IMR-90 (cell line): ENCODE results near the gene PAX9. TPM values are rescaled to one million over a fixed set of nuclear protein-coding genes. Genes with fewer than 3 reads are reported as not detected.

Experiments used
- ATAC-seq: fragments of 200-7000 bp; cut with Tn5 transposase; 2 replicates; pipeline ENCODE4 v1.9.1; 2020; ENCODE audit warnings: low read depth, mild to moderate bottlenecking, moderate library complexity
- BruUV-seq: library from RNA; stranded (reverse); fragments of 400-500 nt; replicated peaks from 2 replicates; lab custom pipeline; 2021; lab: Mats Ljungman, UMichigan
- CTCF ChIA-PET: fragments of 300-600 bp; formaldehyde crosslinking; extraction: SDS; loops from one replicate; lab custom pipeline; 2021; ENCODE audit warnings: antibody characterized with exemption; lab: Yijun Ruan, JAX
- POLR2A ChIA-PET: fragments of 300-600 bp; sonication (Branson Sonifier 250); formaldehyde crosslinking; loops from one replicate; lab custom pipeline; 2022; ENCODE audit warnings: antibody characterized with exemption; ENCODE audit not compliant: unreplicated experiment; lab: Charles Lee
- DNase-seq: peaks from one replicate; pipeline ENCODE4 v3.0.0; 2013
- H2AFZ ChIP-seq: replicated peaks from 2 replicates; pipeline ENCODE3; 2013; ENCODE audit warnings: low read length, mild to moderate bottlenecking; ENCODE audit not compliant: poor library complexity
- H2AK5ac ChIP-seq: 2 replicates; pipeline ENCODE4 v1.6.1; 2013; ENCODE audit warnings: low read depth, low read length, inconsistent platforms
- H2AK9ac ChIP-seq: replicated peaks from 2 replicates; pipeline ENCODE3; 2013; ENCODE audit warnings: mild to moderate bottlenecking, low read depth, low read length, moderate library complexity; ENCODE audit not compliant: poor library complexity
- H2BK120ac ChIP-seq: 2 replicates; pipeline ENCODE4 v1.6.1; 2013; ENCODE audit warnings: low read depth, low read length, inconsistent platforms
- H2BK15ac ChIP-seq: 3 replicates; pipeline ENCODE4 v1.6.1; 2013; ENCODE audit warnings: low read depth, low read length, inconsistent platforms
- H2BK20ac ChIP-seq: 2 replicates; pipeline ENCODE4 v1.6.1; 2013; ENCODE audit warnings: low read depth, mild to moderate bottlenecking, inconsistent platforms, low read length, moderate library complexity
- H2BK5ac ChIP-seq: 2 replicates; pipeline ENCODE4 v1.6.1; 2013; ENCODE audit warnings: mild to moderate bottlenecking, low read depth, low read length, inconsistent platforms; ENCODE audit not compliant: poor library complexity, severe bottlenecking
- H3K14ac ChIP-seq: replicated peaks from 2 replicates; pipeline ENCODE4 v1.6.1; 2013; ENCODE audit warnings: low read depth, low read length, inconsistent platforms
- H3K18ac ChIP-seq: 2 replicates; pipeline ENCODE4 v1.6.1; 2013; ENCODE audit warnings: low read depth, low read length, control low read depth
- H3K23ac ChIP-seq: 2 replicates; pipeline ENCODE4 v1.6.1; 2013; ENCODE audit warnings: low read depth, low read length, inconsistent platforms
- H3K27ac ChIP-seq: 2 replicates; pipeline ENCODE4 v1.5.1; 2013; ENCODE audit warnings: mild to moderate bottlenecking, control low read depth, low read length; ENCODE audit not compliant: insufficient read depth
- H3K27me3 ChIP-seq: 2 replicates; pipeline ENCODE4 v1.6.1; 2013; ENCODE audit warnings: low read length; ENCODE audit not compliant: control insufficient read depth, insufficient read depth
- H3K36me3 ChIP-seq: 2 replicates; pipeline ENCODE4 v1.6.1; 2013; ENCODE audit warnings: low read length, mixed read lengths; ENCODE audit not compliant: control insufficient read depth, insufficient read depth
- H3K4ac ChIP-seq: 2 replicates; pipeline ENCODE4 v1.6.1; 2013; ENCODE audit warnings: low read depth, low read length, inconsistent platforms
- H3K4me1 ChIP-seq: 2 replicates; pipeline ENCODE4 v1.6.1; 2013; ENCODE audit warnings: low read length, mixed read lengths; ENCODE audit not compliant: control insufficient read depth, insufficient read depth
- H3K4me2 ChIP-seq: 2 replicates; pipeline ENCODE4 v1.6.1; 2013; ENCODE audit warnings: low read depth, mild to moderate bottlenecking, control low read depth, low read length, moderate library complexity
- H3K4me3 ChIP-seq: 2 replicates; pipeline ENCODE4 v1.5.1; 2013; ENCODE audit warnings: low read depth, mild to moderate bottlenecking, control low read depth, low read length, moderate library complexity; ENCODE audit not compliant: insufficient read depth
- H3K56ac ChIP-seq: 2 replicates; pipeline ENCODE4 v1.6.1; 2013; ENCODE audit warnings: low read length, inconsistent platforms; ENCODE audit not compliant: insufficient read depth; ENCODE audit errors: extremely low read depth
- H3K79me1 ChIP-seq, 2 experiments: 2 replicates each; pipeline ENCODE4 v1.6.1; 2013; ENCODE audit warnings: low read length in 2 of 2, inconsistent platforms in 1 of 2, low read depth in 1 of 2
- H3K9ac ChIP-seq: 2 replicates; pipeline ENCODE4 v1.6.1; 2013; ENCODE audit warnings: low read depth, low read length, control low read depth
- H3K9me1 ChIP-seq: 2 replicates; pipeline ENCODE4 v1.6.1; 2013; ENCODE audit warnings: low read length, inconsistent platforms; ENCODE audit not compliant: insufficient read depth
- H3K9me3 ChIP-seq: 2 replicates; pipeline ENCODE4 v1.6.1; 2013; ENCODE audit warnings: low read length; ENCODE audit not compliant: control insufficient read depth, insufficient read depth
- H4K20me1 ChIP-seq: 2 replicates; pipeline ENCODE4 v1.6.1; 2013; ENCODE audit warnings: low read length, inconsistent platforms; ENCODE audit not compliant: insufficient read depth
- H4K5ac ChIP-seq: 2 replicates; pipeline ENCODE4 v1.6.1; 2013; ENCODE audit warnings: mild to moderate bottlenecking, low read depth, low read length, control low read depth
- H4K8ac ChIP-seq, 2 experiments: 2 replicates each; pipeline ENCODE4 v1.6.1; 2013; ENCODE audit warnings: low read depth in 2 of 2, low read length in 2 of 2, control low read depth in 1 of 2, inconsistent platforms in 1 of 2
- H4K91ac ChIP-seq: 2 replicates; pipeline ENCODE4 v1.6.1; 2013; ENCODE audit warnings: low read depth, low read length, inconsistent platforms; ENCODE audit not compliant: insufficient read depth
- BHLHE40 ChIP-seq: fragments of 150-350 bp; IDR thresholded peaks from 2 replicates; pipeline ENCODE4 v1.6.1; 2016; ENCODE audit warnings: mild to moderate bottlenecking, low read depth, low read length
- CEBPB ChIP-seq: IDR thresholded peaks from 2 replicates; pipeline ENCODE4 v1.6.1; 2012; ENCODE audit warnings: low read depth, low read length, improper control_type of control experiment
- CHD1 ChIP-seq: IDR thresholded peaks from 2 replicates; pipeline ENCODE4 v1.6.1; 2012; ENCODE audit warnings: low read depth, low read length, improper control_type of control experiment
- FOS ChIP-seq: fragments of 150-350 bp; IDR thresholded peaks from 2 replicates; pipeline ENCODE4 v1.6.1; 2016; ENCODE audit warnings: low read depth, low read length
- MAFK ChIP-seq: IDR thresholded peaks from 2 replicates; pipeline ENCODE4 v1.6.1; 2012; ENCODE audit warnings: low read depth, low read length, improper control_type of control experiment
- MAZ ChIP-seq: IDR thresholded peaks from 2 replicates; pipeline ENCODE4 v1.6.1; 2012; ENCODE audit warnings: low read depth, mild to moderate bottlenecking, low read length, improper control_type of control experiment, moderate library complexity, borderline replicate concordance
- MXI1 ChIP-seq: IDR thresholded peaks from 2 replicates; pipeline ENCODE4 v1.6.1; 2012; ENCODE audit warnings: low read depth, mild to moderate bottlenecking, low read length, moderate library complexity, borderline replicate concordance
- NFE2L2 ChIP-seq: fragments of 150-350 bp; IDR thresholded peaks from 2 replicates; pipeline ENCODE4 v1.6.1; 2016; ENCODE audit warnings: low read depth, mild to moderate bottlenecking, low read length
- POLR2A ChIP-seq: IDR thresholded peaks from 2 replicates; pipeline ENCODE4 v1.6.1; 2012; ENCODE audit warnings: mild to moderate bottlenecking, low read depth, low read length
- RAD21 ChIP-seq: IDR thresholded peaks from 2 replicates; pipeline ENCODE4 v1.6.1; 2012; ENCODE audit warnings: low read length, improper control_type of control experiment
- RCOR1 ChIP-seq: IDR thresholded peaks from 2 replicates; pipeline ENCODE4 v1.6.1; 2012; ENCODE audit warnings: mild to moderate bottlenecking, low read length, improper control_type of control experiment; ENCODE audit not compliant: insufficient replicate concordance
- RFX5 ChIP-seq: IDR thresholded peaks from 2 replicates; pipeline ENCODE4 v1.8.0; 2012; ENCODE audit warnings: low read depth, mild to moderate bottlenecking, low read length, moderate library complexity
- SMC3 ChIP-seq: fragments of 150-350 bp; IDR thresholded peaks from 2 replicates; pipeline ENCODE4 v1.6.1; 2016; ENCODE audit warnings: low read depth, mild to moderate bottlenecking, antibody characterized with exemption, low read length, moderate library complexity
- WGBS, 2 experiments: methylation state at CpG; one replicate each; pipeline versions ENCODE4 v1.1.5 to v1.1.7; 2013; ENCODE audit warnings: missing lambda C conversion rate in 2 of 2; ENCODE audit not compliant: insufficient read length in 1 of 2; ENCODE audit errors: extremely low coverage in 2 of 2; 5-methylcytosine and 5-hydroxymethylcytosine counted together
- dilution Hi-C: fragments of 300-500 bp; cut with HindIII; formaldehyde crosslinking; loops from one replicate; pipeline ENCODE4 v1.14.3; 2018; ENCODE audit warnings: low sequenced_read_pairs; ENCODE audit not compliant: unreplicated experiment
- in situ Hi-C: fragments of 300-500 bp; cut with MboI; formaldehyde crosslinking; loops from 3 replicates; pipeline ENCODE4 v1.14.3; 2019; ENCODE audit warnings: low sequenced_read_pairs, inconsistent platforms, mixed read lengths
- intact Hi-C: fragments of 100-400 bp; cut with micrococcal nuclease; formaldehyde crosslinking; loops from 2 replicates; pipeline ENCODE4 v1.10.0; 2022
- polyA plus RNA-seq, 3 experiments: library from polyadenylated mRNA; depleted of rRNA; stranded (reverse); fragments of >200 nt; gene quantifications; 2 replicates each; pipeline ENCODE4 v1.2.3, GENCODE V29; 2012; ENCODE audit warnings: low replicate concordance in 1 of 3
- total RNA-seq: library from RNA; depleted of rRNA; stranded (reverse); fragments of >200 nt; gene quantifications from 2 replicates; pipeline ENCODE4 v1.2.3, GENCODE V29; 2012
- TF ChIP-seq, protein P1 (sequence below): fragments of 150-350 bp; IDR thresholded peaks from 2 replicates; pipeline ENCODE4 v1.6.1; 2016; ENCODE audit warnings: low read depth, mild to moderate bottlenecking, low read length, moderate library complexity, borderline replicate concordance
- TF ChIP-seq, protein P2 (sequence below): fragments of 150-350 bp; IDR thresholded peaks from 2 replicates; pipeline ENCODE4 v1.6.1; 2017; ENCODE audit warnings: mild to moderate bottlenecking, antibody characterized with exemption, low read length, low read depth
- TF ChIP-seq, protein P3 (sequence below): conservative IDR thresholded peaks from 2 replicates; pipeline ENCODE4 v1.5.1; 2012; ENCODE audit warnings: mild to moderate bottlenecking, low read depth, low read length, improper control_type of control experiment

Gene PAX9
- total and polyA plus RNA-seq, 2 of the 4 experiments (the other 2 are of a cell fraction): not detected

DNA sequence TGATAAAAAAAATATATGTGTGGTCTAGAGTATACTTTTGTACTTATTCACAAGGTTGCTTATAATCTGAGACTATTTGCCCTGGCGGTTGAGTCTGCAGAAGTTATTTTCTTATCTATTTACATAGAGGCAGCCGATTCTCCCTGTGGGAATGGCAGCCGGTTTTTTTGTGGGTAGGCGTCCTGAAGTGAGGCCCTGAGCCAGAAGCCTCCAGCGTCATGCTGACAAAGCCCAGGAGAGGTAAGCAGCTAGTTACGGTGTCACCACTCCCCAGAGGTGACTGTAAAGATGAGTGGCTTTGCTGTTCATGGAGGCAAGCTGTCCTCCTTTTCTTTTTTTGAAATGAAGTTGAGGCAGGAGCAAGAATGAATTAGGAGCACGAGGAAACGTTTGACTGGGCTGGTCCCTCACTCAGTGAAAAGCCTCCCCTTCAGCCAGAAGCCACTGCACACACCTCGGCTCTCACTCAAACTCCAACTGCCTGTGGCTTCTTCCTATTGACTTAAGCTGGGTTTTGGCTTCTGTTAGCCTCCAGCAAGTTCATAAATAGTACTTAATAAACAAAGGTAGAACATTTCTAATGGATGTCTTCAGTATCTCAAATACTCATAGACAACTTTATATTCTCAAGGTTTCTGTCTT is 21.5 kb downstream of the PAX9 start:
- H3K27me3 ChIP-seq: no peaks in the 10 kb centered on the region
- no CpG with 5 or more reads among the region's 9 CpGs for WGBS, 2 experiments
- TF ChIP-seq MAZ: no peak
- no peak for TF ChIP-seq SMC3
- no peak for TF ChIP-seq CHD1
- TF ChIP-seq RFX5: no peak
- TF ChIP-seq POLR2A: no peak
- TF ChIP-seq RAD21: no peak
- TF ChIP-seq RCOR1: no peak
- TF ChIP-seq NFE2L2: no peak
- TF ChIP-seq MAFK: no peak
- TF ChIP-seq MXI1: no peak
- TF ChIP-seq, protein P1, sequence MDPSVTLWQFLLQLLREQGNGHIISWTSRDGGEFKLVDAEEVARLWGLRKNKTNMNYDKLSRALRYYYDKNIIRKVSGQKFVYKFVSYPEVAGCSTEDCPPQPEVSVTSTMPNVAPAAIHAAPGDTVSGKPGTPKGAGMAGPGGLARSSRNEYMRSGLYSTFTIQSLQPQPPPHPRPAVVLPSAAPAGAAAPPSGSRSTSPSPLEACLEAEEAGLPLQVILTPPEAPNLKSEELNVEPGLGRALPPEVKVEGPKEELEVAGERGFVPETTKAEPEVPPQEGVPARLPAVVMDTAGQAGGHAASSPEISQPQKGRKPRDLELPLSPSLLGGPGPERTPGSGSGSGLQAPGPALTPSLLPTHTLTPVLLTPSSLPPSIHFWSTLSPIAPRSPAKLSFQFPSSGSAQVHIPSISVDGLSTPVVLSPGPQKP: no peak
- no peak for TF ChIP-seq BHLHE40
- no peak for TF ChIP-seq CEBPB
- TF ChIP-seq, protein P2, sequence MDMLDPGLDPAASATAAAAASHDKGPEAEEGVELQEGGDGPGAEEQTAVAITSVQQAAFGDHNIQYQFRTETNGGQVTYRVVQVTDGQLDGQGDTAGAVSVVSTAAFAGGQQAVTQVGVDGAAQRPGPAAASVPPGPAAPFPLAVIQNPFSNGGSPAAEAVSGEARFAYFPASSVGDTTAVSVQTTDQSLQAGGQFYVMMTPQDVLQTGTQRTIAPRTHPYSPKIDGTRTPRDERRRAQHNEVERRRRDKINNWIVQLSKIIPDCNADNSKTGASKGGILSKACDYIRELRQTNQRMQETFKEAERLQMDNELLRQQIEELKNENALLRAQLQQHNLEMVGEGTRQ: no peak
- TF ChIP-seq, protein P3, sequence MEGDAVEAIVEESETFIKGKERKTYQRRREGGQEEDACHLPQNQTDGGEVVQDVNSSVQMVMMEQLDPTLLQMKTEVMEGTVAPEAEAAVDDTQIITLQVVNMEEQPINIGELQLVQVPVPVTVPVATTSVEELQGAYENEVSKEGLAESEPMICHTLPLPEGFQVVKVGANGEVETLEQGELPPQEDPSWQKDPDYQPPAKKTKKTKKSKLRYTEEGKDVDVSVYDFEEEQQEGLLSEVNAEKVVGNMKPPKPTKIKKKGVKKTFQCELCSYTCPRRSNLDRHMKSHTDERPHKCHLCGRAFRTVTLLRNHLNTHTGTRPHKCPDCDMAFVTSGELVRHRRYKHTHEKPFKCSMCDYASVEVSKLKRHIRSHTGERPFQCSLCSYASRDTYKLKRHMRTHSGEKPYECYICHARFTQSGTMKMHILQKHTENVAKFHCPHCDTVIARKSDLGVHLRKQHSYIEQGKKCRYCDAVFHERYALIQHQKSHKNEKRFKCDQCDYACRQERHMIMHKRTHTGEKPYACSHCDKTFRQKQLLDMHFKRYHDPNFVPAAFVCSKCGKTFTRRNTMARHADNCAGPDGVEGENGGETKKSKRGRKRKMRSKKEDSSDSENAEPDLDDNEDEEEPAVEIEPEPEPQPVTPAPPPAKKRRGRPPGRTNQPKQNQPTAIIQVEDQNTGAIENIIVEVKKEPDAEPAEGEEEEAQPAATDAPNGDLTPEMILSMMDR: no peak
- TF ChIP-seq FOS: no peak
- H2AK9ac ChIP-seq: no peak overlapping the region
- ChIA-PET CTCF (no interaction called here), POLR2A (no interaction called here)
- H2AFZ ChIP-seq: no peak overlapping the region
- ATAC-seq: no peak
- H4K91ac ChIP-seq: no peak overlapping the region
- no peaks in the 10 kb centered on the region for H3K9me1 ChIP-seq
- no peak overlapping the region for H2BK5ac ChIP-seq
- no peak overlapping the region for H3K23ac ChIP-seq
- no peak overlapping the region for H3K27ac ChIP-seq
- no peaks in the 10 kb centered on the region for H3K9me3 ChIP-seq
- no peak overlapping the region for H3K4ac ChIP-seq
- H3K14ac ChIP-seq: no peak overlapping the region
- H3K18ac ChIP-seq: no peak overlapping the region
- H2BK120ac ChIP-seq: no peak overlapping the region
- in situ Hi-C loops: no loop called here
- no peaks in the 10 kb centered on the region for H4K20me1 ChIP-seq
- H3K36me3 ChIP-seq: no peaks in the 10 kb centered on the region
- H2AK5ac ChIP-seq: no peak overlapping the region
- DNase-seq: no peak
- no peaks in the 10 kb centered on the region for H3K79me1 ChIP-seq
- intact Hi-C loops: no loop called here
- H3K9ac ChIP-seq: no peak overlapping the region
- H2BK20ac ChIP-seq: no peak overlapping the region
- H3K4me1 ChIP-seq: no peaks in the 10 kb centered on the region
- no peak overlapping the region for H2BK15ac ChIP-seq
- dilution Hi-C loops: no loop called here
- H4K8ac ChIP-seq: no peak overlapping the region
- no peak overlapping the region for H3K4me2 ChIP-seq
- H3K4me3 ChIP-seq: no peak overlapping the region
- H3K56ac ChIP-seq: no peak overlapping the region
- BruUV-seq: no TSS peak
- no peak overlapping the region for H4K5ac ChIP-seq
